Measurements from ENCODE around the gene TMEM26.
"Not testable (repeated sequence)": the region's sequence is repeated elsewhere in the genome, so short reads cannot be mapped to it uniquely, and the experiment has no call there.

TMEM26 gene

DNA sequence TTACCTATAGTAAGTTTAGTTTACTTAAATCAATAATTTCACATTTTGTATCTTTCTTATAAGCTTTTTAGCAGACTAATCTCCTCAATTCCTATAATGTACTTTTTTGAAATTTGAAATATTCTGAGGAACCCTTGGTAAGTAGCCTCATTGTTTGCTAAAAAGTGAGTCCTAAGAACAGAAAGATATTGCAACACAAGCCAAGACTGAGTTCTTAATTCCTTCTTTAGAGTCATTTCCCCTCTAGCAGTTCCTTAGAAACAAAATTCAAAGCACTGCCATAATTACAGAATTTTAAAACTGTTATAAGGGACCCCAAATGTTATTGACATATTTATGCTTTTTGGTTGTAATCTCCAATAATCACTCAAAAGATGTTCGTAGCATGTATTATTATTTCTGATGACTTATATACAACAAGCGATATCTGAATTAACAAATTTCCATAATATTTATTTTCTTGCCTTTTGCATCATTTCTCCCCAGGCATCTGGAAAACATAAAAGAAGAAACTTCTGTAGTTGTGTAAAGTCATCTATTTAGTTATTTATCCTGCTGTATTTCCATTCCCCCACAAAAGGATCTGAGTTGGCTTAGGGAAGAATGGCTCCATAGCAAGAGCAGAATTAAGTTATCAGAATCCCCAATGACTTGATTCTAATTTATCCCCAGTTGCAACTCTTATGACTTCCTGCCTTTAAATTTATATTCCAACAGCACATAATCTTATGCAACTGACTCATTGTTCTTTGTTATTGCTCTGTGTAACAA is 67.8 kb downstream of the TMEM26 start (continued):
- TF ChIP-seq, protein P1, sequence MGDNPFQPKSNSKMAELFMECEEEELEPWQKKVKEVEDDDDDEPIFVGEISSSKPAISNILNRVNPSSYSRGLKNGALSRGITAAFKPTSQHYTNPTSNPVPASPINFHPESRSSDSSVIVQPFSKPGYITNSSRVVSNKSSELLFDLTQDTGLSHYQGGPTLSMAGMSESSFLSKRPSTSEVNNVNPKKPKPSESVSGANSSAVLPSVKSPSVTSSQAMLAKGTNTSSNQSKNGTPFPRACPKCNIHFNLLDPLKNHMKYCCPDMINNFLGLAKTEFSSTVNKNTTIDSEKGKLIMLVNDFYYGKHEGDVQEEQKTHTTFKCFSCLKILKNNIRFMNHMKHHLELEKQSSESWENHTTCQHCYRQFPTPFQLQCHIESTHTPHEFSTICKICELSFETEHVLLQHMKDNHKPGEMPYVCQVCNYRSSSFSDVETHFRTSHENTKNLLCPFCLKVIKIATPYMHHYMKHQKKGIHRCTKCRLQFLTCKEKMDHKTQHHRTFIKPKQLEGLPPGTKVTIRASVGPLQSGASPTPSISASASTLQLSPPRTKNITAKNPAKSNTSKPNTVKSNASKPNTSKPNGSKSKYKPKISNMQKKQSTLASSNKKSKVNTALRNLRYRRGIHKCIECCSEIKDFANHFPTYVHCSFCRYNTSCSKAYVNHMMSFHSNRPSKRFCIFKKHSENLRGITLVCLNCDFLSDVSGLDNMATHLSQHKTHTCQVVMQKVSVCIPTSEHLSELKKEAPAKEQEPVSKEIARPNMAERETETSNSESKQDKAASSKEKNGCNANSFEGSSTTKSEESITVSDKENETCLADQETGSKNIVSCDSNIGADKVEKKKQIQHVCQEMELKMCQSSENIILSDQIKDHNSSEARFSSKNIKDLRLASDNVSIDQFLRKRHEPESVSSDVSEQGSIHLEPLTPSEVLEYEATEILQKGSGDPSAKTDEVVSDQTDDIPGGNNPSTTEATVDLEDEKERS (tag by site-specific recombination; IDR thresholded peaks at IDR 0.05), result no peak
- TF ChIP-seq ZNF791 (tag by site-specific recombination; IDR thresholded peaks at IDR 0.05) (no peak), ZNF324 (tag by site-specific recombination; IDR thresholded peaks at IDR 0.05) (no peak), ZNF677 (tag by site-specific recombination; IDR thresholded peaks at IDR 0.05) (no peak), ZNF174 (tag by site-specific recombination; IDR thresholded peaks at IDR 0.05) (no peak), ZNF274 (IDR thresholded peaks at IDR 0.05; ENCODE audit: low read length) (no peak), ZNF274 (tag by site-specific recombination; IDR thresholded peaks at IDR 0.05; ENCODE audit: borderline replicate concordance) (no peak), ZBTB17 (tag by site-specific recombination; IDR thresholded peaks at IDR 0.05) (no peak)

DNA sequence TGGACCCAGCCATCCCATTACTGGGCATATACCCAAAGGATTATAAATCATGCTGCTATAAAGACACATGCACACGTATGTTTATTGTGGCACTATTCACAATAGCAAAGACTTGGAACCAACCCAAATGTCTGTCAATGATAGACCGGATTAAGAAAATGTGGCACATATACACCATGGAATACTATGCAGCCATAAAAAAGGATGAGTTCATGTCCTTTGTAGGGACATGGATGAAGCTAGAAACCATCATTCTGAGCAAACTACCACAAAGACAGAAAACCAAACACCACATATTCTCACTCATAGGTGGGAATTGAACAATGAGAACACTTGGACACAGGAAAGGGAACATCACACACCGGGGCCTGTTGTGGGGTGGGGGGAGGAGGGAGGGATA is 72.0 kb downstream of the TMEM26 start:
- H3K4me1 ChIP-seq (ENCODE audit: control insufficient read depth, insufficient read depth, low read length); H3K36me3 ChIP-seq (ENCODE audit: control insufficient read depth in 2 of 2, insufficient read depth in 1 of 2, low read length in 2 of 2); H3K9me3 ChIP-seq (ENCODE audit: control insufficient read depth, insufficient read depth, low read depth, low read length); POLR2A ChIA-PET; CTCF ChIA-PET; H3K4me3 ChIP-seq (ENCODE audit: low read depth, low read length); H3K27ac ChIP-seq (ENCODE audit: extremely low read depth, low read depth, low read length): not testable (repeated sequence)
- TF ChIP-seq ZNF146 (tag by site-specific recombination; IDR thresholded peaks at IDR 0.05), result peak; percentile 71

DNA sequence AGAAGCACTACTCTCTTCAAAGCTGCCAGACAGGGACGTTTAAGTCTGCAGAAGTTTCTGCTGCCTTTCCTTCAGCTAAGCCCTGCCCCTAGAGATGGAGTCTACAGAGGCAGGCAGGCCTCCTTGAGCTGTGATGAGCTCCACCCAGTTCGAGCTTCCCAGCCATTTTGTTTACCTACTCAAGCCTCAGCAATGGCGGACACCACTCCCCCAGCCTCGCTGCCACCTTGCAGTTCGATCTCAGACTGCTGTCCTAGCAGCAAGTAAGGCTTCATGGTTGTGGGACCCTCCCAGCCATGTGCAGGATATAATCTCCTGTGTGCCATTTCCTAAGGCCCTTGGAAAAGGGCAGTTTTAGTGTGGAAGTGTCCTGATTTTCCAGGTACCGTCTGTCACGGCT is 74.3 kb downstream of the TMEM26 start:
- POLR2A ChIA-PET, result no interaction called here
- CTCF ChIA-PET, result interaction anchor here (0.6 to 0.7 kb wide), 2 partner anchors 889 to 915 kb away, joined by 3 to 4 read pairs; no protein-coding TSS in a partner anchor
- H3K4me1 ChIP-seq (ENCODE audit: control insufficient read depth, insufficient read depth, low read length), result no peaks in the 10 kb centered on the region
- no peak overlapping the region for H3K27ac ChIP-seq (ENCODE audit: extremely low read depth, low read depth, low read length)
- no peak overlapping the region for H3K4me3 ChIP-seq (ENCODE audit: low read depth, low read length)
- H3K36me3 ChIP-seq (ENCODE audit: control insufficient read depth in 2 of 2, insufficient read depth in 1 of 2, low read length in 2 of 2), result no peaks in the 10 kb centered on the region
- no peaks in the 10 kb centered on the region for H3K9me3 ChIP-seq (ENCODE audit: control insufficient read depth, insufficient read depth, low read depth, low read length)
- TF ChIP-seq GLI2 (tag by site-specific recombination; IDR thresholded peaks at IDR 0.05; ENCODE audit: borderline replicate concordance, low read depth), result no peak

DNA sequence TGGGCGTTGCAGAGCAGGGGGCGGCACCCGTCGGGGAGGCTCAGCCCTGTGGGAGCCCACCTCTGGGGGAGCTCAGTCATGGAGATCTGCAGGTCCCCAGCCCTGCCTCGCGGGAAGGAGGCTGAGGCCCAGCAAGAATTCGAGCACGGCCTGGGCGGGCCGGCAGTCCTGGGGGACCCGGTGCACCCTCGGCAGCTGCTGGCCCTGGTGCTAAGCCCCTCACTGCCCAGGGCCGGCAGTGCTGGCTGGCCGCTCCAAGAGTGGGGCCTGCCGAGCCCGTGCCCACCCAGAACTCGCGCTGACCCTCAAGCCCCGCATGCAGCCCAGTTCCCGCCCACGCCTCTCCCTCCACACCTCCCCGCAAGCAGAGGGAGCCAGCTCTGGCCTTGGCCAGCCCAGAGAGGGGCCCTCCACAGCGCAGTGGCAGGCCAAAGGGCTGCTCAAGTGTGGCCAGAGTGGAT is 76.2 kb downstream of the TMEM26 start:
- POLR2A ChIA-PET, result no interaction called here
- H3K36me3 ChIP-seq (ENCODE audit: control insufficient read depth in 2 of 2, insufficient read depth in 1 of 2, low read length in 2 of 2), result no peaks in the 10 kb centered on the region
- CTCF ChIA-PET, result no interaction called here
- H3K27ac ChIP-seq (ENCODE audit: extremely low read depth, low read depth, low read length), result no peak overlapping the region
- H3K9me3 ChIP-seq (ENCODE audit: control insufficient read depth, insufficient read depth, low read depth, low read length), result no peaks in the 10 kb centered on the region
- no peak overlapping the region for H3K4me3 ChIP-seq (ENCODE audit: low read depth, low read length)
- H3K4me1 ChIP-seq (ENCODE audit: control insufficient read depth, insufficient read depth, low read length), result no peaks in the 10 kb centered on the region
- TF ChIP-seq ZNF324 (tag by site-specific recombination; IDR thresholded peaks at IDR 0.05) (no peak), ZNF2 (tag by site-specific recombination; IDR thresholded peaks at IDR 0.05) (no peak), ZNF626 (tag by site-specific recombination; IDR thresholded peaks at IDR 0.05) (no peak), ZNF302 (tag by site-specific recombination; IDR thresholded peaks at IDR 0.05; ENCODE audit: low read depth) (no peak), ZSCAN30 (tag by site-specific recombination; IDR thresholded peaks at IDR 0.05) (no peak), ZIC2 (tag by site-specific recombination; IDR thresholded peaks at IDR 0.05) (no peak), REPIN1 (tag by site-specific recombination; IDR thresholded peaks at IDR 0.05; ENCODE audit: low read depth) (no peak), ZNF10 (tag by site-specific recombination; IDR thresholded peaks at IDR 0.05) (no peak), ZNF274 (IDR thresholded peaks at IDR 0.05; ENCODE audit: low read length) (no peak), ZNF274 (tag by site-specific recombination; IDR thresholded peaks at IDR 0.05; ENCODE audit: borderline replicate concordance) (no peak), ZNF514 (tag by site-specific recombination; IDR thresholded peaks at IDR 0.05) (no peak), OSR2 (tag by site-specific recombination; IDR thresholded peaks at IDR 0.05) (no peak), ZNF585B (tag by site-specific recombination; IDR thresholded peaks at IDR 0.05) (no peak), ZNF830 (tag by site-specific recombination; IDR thresholded peaks at IDR 0.05; ENCODE audit: low read depth) (no peak), ZSCAN16 (tag by site-specific recombination; IDR thresholded peaks at IDR 0.05) (no peak)
- TF ChIP-seq, protein P2, sequence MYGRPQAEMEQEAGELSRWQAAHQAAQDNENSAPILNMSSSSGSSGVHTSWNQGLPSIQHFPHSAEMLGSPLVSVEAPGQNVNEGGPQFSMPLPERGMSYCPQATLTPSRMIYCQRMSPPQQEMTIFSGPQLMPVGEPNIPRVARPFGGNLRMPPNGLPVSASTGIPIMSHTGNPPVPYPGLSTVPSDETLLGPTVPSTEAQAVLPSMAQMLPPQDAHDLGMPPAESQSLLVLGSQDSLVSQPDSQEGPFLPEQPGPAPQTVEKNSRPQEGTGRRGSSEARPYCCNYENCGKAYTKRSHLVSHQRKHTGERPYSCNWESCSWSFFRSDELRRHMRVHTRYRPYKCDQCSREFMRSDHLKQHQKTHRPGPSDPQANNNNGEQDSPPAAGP (tag by site-specific recombination; IDR thresholded peaks at IDR 0.05), result no peak
- TF ChIP-seq, protein P3, sequence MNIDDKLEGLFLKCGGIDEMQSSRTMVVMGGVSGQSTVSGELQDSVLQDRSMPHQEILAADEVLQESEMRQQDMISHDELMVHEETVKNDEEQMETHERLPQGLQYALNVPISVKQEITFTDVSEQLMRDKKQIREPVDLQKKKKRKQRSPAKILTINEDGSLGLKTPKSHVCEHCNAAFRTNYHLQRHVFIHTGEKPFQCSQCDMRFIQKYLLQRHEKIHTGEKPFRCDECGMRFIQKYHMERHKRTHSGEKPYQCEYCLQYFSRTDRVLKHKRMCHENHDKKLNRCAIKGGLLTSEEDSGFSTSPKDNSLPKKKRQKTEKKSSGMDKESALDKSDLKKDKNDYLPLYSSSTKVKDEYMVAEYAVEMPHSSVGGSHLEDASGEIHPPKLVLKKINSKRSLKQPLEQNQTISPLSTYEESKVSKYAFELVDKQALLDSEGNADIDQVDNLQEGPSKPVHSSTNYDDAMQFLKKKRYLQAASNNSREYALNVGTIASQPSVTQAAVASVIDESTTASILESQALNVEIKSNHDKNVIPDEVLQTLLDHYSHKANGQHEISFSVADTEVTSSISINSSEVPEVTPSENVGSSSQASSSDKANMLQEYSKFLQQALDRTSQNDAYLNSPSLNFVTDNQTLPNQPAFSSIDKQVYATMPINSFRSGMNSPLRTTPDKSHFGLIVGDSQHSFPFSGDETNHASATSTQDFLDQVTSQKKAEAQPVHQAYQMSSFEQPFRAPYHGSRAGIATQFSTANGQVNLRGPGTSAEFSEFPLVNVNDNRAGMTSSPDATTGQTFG (tag by site-specific recombination; IDR thresholded peaks at IDR 0.05; ENCODE audit: borderline replicate concordance), result no peak
